CD4-positive, alpha-beta T cell treated with Interleukin-2 at 100 ng/mL for 4 hours (primary cell): Measurements from ENCODE around the gene GNAQ.
A peak's percentile ranks its signal among the peaks of the same experiment; 100 is the strongest.

Experiments used
- DNase-seq: peaks from one replicate; pipeline ENCODE4 v3.0.0-alpha.2; 2020; ENCODE audit warnings: low spot score

Gene GNAQ

DNA sequence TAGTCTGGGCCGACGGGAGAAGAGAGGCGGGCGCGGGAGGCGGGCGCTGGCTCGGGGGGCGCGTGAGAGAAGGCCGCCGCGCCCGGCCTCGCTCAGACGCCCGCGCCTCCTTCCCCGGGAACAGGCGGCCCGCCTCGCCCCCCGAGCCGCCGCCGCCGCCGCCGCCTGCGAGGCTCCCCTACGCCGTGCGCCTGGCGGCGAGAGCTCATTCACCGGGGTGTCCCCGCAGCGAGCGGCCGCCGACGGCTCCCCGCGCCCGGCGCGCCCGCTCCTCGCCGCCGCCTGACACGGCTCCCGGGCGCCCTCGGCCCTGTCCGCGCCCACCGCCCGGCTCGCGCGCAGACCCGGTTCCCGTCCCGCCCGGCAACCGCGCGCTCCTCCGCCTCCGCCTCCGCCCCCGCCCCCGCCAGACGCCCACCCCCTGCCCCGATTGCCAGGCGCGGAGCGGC, at the start of gene GNAQ:
GNAQ (minus strand) TSS at position 368 of the 449 bp plus-strand sequence. CDS start 576 bp downstream, outside the sequence.
- DNase-seq, result no peak

DNA sequence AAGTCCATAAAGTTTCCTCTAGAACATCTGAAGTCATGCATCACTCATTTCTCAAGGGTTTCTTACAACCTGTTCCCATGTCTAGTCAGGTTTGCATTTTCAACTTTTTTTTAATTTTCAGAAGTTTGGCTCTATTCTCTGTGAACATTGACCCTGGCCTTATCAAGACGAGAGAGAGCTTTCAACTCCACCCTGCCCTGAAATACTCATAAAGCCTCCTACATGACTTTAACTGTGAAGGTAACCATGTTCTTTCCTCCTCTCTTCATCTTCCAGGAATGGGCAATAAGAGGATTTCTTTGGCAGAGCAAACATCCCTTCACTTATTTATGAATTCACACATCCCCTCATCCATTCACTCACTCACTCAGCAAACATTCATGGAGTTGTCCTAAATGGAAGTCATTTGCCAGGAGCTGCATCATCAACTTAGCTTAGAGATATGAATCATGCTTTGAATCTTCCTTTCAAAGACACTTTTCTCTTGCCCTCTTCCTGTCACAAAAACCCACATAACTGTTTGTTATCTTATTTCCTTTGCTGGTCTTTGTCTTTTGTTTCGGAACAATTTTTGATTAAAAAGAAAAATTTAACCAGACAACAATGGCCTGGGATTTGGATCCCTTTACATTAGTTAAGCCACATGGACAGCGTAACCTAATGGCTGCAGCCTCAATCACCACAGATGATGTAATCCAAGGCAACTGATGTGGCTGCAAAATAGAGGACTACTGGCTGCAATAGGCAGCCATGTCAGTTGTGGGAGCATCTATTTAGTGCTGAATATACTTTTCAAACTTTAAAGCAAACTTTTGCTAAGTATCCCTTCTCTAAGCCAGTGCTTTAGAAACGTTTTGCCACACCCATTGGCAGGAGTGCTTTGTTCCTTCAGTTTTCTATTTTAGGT, 43.0 kb upstream of the GNAQ start:
- DNase-seq, result peak; percentile 29

DNA sequence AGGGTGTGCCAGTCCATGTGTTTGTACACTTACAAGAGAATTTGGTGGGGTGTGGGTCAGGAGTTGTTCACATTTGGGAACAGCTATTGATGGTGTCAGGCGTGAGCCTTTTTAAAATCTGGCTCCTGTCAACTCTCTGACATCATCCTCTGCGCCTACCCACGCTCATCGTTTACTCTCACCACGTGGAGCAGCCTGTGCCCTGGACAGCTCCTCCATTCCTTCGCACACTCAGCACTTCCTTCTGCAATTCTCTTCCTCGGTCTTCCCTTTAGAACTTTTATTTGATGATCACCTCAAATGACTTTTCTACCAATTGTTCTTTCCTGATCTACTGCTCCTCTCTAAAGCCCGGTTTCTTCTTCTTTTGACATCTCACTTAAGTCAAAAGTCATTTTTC, 42.1 kb upstream of the GNAQ start:
- no peak for DNase-seq

DNA sequence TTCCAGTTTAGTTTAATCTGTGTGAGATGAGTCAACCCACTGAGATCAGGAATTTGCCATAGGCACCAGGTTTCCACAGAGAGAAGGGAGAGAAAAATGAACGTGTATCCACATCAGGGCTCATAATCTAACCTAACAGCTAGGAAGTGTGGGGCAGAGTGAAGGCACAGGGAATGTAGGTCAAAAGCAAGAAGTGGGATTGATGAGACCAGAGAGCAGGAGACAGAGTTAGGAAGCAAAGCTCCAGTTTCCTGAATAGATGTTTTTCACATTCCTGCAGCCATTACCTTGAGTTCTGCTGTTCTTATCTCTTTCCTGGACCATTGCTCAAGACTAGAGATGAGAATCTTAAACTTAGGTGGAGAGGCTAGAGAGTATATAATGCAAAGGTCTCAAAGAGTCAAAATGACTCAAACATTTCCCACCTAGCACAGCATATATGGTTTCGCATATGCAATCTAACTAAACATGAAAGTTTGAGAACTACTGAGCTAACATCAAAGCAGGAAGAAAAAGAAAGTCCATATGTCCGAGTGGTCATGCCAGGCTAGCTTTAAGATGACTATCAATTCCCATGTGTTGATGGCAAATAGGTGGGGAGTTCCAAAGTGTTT, 41.1 kb upstream of the GNAQ start:
- DNase-seq, result no peak

DNA sequence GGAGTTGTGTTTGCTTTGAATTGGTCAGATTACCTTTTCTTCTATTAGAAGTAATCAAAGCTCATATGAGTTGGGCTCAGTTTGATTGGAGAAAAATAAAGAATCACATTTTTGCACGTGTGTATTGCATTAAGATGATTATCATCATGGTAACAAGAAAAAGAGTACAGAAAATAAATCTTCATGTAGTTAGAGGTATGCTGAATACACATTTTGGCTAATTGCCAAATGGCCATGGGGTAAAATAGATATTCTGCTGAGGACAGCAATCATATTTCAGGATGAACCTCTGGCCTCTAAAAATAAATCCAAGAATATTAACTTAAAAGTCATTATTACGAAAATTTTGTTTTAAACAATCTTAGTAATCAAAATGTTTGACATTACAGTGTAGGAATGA, 38.9 kb upstream of the GNAQ start:
- DNase-seq, result no peak

DNA sequence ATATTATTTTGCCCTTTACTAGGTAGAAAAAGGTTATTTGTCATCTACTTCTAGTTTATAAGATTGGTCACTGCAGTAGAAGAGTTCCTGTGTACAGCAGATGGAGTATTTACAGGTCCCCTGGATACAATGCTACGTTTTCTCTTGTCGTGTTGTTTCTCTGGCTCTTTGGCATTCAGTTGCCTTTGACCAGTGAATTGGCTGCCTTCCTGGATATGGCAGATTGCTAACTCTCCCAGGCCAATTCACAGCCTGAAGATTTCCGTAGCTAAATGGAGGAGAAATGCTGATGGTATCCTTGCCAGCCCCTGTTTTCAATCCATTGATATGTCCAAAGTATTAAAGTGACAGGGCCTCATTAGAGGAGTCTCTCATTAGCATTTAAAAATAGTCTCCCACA, 32.5 kb upstream of the GNAQ start:
- DNase-seq, result no peak

DNA sequence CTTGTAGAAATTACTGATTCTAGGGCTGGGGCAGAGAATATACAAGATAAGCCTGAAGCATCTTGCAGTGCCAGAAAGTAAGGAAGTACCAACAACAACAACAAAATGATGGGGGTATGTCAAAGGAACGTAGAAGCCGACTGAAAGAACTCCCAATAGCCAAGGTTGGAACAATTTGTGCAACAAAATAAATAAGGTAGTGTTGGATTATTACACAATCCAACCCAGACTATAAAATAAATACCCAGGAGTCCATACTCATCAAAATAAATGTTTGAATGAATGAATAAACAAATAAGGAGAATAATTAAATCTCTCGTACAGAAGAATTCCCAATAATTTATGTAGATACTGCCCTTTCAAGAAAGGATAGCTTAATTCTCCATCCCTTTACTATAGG, 31.1 kb upstream of the GNAQ start:
- no peak for DNase-seq

DNA sequence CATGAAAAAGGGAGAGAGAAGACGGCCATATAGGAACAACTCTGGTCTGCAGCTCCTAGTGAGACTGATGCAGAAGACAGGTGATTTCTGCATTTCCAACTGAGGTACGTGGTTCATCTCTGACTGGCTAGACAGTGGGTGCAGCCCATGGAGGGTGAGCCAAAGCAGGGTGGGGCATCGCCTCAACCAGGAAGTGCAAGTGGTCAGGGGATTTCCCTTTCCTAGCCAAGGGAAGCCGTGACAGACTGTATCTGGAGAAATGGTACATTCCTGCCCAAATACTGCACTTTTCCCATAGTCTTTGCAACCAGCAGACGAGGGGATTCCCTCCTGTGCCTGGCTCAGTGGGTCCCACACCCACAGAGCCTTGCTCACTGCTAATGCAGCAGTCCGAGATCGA, 22.6 kb upstream of the GNAQ start:
- peak; percentile 52 for DNase-seq

DNA sequence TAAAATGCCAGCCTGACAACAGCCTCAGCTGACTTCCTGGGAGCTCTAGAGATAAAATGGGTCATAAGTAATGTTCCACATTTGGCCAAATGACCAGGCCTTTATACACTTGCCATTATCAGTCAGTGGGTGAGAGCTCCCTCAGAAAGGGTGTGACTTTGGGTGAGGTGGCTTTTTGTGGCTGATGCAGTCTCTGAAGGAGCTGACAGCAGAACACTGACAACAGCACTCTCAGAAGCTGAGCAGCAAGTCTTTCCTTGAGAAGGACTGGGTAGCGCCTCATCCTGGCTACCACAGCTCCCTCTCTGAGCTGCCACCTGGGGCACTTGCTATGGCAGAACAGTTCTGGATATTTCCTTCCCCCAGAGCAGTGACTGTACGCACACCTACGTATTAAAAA, 22.0 kb upstream of the GNAQ start:
- DNase-seq, result no peak

DNA sequence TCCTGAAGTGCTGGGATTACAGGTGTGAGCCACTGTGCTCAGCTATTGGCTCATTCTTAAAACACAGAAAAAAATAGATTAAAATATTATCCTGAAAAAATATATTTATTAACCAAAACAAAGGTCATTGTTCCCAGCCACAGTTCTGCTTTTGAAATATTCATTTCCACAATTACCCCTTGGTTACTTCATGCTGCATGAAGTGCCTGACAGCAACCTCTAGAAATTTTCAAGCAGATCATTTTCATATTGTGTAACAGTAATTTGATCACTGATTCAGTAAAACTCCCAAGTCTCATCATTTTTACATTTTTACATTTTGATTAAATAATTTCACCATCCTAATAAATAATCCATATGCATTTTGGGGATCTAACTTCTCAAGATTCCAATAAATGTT, 18.8 kb upstream of the GNAQ start:
- no peak for DNase-seq

DNA sequence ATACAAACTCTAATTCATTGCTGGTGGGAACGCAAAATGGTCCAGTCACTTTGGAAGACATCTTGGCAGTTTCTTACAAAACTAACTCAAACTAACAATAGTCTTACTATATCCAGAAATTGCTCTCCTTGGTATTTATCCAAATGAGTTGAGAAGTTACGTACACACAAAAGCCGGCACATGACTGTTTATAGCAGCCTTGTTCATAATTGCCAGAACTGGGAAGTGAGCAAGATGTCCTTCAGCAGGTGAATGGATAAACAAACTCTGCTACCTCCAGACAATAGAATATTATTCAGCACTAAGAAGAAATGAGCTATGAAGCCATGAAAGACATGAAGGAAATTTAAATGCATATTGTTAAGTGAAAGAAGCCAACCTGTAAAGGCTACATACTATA, 17.9 kb upstream of the GNAQ start:
- DNase-seq, result no peak

DNA sequence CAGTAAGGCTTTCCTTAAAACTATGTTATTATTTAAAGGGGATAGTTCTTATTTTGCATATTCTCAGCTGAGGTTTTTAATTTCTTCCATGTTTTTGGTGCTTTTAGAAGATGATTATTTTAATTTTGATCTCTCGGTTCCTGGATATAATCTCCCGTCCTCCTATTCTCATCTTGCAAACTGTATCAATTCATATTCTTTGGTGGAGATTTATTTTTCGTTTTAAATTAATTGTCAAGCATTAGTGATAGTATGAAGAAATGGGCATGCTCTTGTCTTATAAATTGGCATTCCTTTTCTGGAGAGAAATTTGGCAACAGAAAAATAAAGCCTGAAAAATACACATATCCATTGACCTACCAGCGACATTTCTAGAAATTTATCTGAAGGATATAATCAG, 15.5 kb upstream of the GNAQ start:
- DNase-seq, result no peak

DNA sequence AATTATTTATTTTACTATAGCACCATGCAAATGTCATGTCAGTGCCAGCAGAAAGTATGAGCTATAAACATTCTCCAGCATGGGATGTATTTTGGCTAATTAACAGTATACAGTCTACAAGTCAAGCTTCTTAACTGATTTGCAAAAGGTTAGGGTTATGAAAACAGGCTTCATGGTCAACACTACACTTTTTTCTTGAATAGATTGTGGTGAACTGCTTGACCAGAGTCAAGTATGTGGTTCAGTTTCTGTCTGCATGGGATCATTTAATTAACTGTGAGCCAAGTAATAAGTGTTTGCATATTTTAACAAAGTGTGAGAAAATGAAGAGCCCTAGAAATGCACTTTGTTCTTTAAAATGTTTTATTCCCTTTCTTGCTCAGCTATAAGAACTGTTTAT, 14.5 kb upstream of the GNAQ start:
- no peak for DNase-seq

DNA sequence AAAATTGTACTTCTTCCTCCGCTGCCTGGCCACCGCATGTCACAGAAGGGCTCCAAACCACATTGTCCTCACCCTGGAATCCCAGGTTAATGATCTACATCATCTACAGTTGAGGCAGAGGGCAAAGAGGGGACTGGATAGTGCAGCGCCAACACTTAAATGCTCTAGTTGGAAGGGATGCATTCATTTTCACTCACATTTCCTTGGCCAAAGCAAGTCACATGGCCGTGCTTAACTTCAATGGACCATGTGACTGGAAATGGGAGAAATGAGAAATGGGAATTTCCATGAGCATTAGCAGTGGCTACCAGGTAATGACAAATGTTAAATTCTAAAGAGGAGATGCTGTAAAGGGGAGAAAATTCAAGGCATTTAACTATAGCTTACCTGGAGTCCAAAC, 13.3 kb upstream of the GNAQ start:
- no peak for DNase-seq

DNA sequence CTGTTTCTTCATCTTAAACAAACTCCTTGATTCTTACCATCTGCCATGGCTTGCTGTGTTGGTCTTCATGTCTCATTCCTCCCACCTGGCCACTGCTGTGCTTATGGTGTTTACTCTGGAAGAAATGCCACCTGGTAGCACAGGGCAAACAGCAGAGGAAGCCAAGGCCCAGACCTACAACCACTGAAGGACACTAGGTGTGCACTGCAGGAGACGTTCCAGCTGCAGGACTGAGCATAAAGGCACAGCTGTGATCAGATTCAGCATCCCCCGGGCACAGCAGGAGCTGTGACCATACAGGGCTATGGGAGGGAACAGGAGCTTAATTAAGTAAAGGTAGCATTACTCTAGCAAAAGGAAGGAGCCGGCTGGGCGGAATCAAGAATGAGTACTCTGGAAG, 12.6 kb upstream of the GNAQ start:
- DNase-seq, result no peak

DNA sequence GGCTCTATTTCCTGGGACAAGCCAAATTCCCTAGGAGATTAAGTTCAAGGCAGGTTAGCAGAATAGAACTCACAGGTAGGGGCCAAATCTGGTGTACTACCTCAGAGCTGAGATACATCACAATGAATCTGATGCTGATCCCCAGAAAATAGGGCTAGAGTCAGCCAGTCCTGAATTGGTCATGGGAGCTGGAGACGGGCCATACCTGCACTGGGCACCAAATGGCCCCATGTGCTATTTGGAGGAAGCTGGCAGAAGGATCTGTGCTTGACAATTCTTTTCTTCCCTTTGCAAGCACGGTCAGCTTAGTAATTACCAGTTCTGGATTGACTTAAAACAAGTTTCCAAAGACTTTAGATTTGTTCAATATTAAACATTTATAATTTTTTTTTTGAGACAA, 10.4 kb upstream of the GNAQ start:
- no peak for DNase-seq

DNA sequence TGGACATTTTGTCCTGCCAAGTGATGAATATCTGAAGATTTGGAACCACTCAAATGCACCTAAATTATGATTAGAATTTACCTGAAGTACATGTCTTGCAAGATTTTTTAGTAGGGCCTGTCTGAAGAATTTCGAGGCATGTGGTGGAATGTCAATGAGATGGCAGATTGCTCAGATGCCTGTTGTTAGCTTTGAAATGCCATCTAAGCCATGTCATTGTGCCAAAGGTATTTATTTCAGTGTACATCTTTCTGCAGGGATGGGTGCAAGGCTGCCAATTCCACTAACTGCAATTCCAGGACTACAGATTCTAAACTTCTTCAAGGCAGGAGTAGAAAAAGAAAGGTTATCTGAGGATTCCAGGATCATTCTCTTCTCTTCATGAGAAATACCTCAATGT, 9.1 kb upstream of the GNAQ start:
- DNase-seq, result no peak

DNA sequence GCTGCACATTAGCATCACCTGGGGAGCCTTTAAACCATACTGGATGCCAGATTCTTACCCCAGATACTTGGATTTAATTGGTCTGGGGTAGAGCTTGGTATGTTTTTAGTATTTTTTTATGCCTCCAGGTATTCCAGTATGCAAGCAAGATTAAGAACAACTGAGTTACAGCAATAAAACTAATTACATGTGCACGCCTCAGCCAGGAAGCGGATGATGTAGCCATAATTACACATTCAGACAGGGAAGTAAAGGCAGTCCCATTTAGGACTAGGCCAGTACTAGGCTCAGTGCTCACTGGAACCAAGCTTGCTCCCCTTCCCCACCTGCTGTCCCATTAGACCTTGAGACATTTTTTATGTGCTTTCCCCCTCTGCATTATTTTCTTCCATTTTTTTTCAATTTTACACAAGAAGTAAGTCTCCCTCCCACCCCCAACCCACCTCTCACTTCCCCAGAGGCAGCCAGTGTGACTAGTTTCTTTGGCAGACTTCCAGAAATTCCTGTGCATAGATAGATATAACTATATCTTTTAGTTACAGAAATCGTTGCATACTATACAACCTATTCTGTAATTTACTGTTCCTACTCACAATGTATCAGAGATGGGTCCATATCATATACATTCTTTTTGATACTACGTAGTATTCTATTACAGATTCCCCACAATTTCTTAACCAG, 7.1 kb upstream of the GNAQ start:
- no peak for DNase-seq

DNA sequence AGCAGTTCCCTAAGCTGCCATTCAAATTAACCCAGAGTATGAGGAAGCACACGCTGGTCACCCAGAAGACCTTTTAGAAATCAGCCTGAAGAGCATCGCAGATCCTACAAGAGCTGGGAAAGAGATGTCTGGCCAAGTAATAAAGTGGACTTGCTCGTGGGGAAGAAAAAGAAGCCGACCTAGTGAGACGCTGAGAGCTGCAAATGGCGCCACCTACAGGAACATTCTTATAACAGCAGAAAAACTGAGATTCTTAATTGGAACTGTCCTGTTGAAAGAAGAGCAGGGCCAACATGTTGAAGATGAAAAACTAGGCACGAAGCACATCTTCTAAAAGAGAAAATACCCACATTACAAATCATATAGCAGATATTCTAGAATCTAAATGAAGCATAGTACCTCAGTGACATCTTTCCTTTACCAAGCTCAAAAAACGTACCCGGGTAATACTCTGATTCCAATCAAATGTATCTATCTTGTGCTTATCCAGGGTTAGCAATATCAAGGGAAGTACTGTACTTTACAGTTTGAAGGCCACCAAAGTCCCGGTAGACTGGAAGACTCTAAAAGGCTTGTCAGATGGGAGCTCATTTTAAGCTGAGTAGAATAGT, 3.9 kb upstream of the GNAQ start:
- peak; percentile 76 for DNase-seq

DNA sequence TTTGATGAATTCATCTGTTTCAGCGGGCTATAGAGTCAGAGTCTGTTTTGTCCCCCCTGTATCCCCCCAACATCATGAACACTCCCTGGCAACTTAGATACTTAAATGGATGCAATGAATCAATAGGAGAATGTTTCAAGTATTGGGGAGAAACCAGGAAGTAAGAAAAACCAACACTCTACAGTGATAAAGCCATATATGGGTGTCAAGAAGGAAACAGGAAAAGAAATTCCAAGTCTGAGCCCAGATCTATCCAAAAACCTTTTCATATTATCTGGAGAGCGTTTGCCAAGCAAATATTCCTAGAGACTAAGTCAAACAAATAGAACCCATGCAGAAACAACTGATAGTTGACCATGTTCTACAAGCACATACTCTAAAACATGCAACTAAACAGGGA, 2.3 kb upstream of the GNAQ start:
- no peak for DNase-seq

DNA sequence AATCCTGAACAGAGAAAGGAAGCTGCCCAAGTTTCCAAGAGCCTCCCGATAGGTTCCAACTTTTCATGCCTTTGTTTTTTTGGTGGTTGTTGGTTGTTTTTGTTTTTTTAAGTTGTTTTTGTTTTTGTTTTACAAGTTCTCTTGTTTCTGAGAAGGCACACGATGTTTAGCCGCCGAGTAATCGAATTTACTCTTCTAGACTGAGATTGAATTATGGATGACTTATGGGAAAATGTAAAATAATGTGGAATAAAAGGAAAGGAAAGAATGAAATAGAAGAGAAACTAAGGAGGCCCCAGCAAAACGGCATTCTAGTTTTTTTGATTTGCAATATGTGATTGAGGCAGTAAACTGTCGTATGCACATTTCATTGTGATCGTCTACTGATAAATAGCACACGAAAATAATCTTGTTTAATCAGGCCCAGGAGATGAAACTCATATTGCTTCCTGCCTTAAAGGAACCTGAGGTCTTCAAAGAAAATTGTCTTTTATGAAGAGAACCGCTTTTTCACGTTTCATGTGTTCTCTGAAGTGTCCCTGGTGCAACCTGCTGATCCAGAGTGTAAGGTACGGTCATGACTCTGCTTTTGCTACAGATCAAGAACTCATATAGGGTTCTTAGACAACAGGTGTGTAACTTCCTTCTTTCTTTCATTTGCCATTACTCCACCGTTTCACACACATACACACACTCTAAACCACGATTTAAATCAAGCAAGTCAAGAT, 1.3 kb upstream of the GNAQ start:
- DNase-seq, result peak; percentile 62
